ENCODE data around the gene ADCY3. TPM values are rescaled to one million over a fixed set of nuclear protein-coding genes. Genes with fewer than 3 reads are reported as not detected.

The ADCY3 gene
- total and polyA plus RNA-seq, 3 donors from 2014 or later = 22.3 to 41.6 (median 27.9) TPM

DNA sequence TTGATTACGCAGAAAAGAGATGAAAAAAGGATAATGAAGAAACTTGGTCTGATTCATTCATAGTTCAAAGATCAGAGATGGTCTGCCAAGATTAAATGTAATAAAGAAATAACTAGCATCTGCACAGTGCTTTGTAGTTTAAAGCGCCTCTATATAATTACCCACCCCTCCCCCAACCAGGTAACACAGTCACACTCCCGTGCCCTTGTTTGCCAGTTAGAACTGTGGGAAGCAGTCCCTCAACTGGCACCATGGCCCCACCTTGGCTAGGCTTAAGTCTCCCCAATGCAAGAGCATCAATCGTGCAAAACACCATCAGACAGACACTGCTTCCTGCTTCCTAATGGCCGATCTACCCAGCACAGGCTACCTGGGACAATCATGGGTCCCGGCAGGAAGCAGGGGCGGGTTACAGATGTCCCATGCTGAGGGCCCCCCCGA lies 11.6 kb downstream of the ADCY3 start:
- Histone ChIP-seq H3K9me3 (no peaks in the 10 kb centered on the region), H3K4me3 (no peak overlapping the region), H3K4me1 (no peaks in the 10 kb centered on the region), H3K36me3 (ENCODE audit: low read depth, missing control alignments) (no peaks in the 10 kb centered on the region), H3K27me3 (no peaks in the 10 kb centered on the region), H3K27ac (no peak overlapping the region)
- 94% methylated on average over 8 of the region's 8 CpGs for WGBS, 2 donors
- intact Hi-C loops (cut with DNase I; ENCODE audit: low total_unique reads) = no loop called here
- TF ChIP-seq, protein P1, sequence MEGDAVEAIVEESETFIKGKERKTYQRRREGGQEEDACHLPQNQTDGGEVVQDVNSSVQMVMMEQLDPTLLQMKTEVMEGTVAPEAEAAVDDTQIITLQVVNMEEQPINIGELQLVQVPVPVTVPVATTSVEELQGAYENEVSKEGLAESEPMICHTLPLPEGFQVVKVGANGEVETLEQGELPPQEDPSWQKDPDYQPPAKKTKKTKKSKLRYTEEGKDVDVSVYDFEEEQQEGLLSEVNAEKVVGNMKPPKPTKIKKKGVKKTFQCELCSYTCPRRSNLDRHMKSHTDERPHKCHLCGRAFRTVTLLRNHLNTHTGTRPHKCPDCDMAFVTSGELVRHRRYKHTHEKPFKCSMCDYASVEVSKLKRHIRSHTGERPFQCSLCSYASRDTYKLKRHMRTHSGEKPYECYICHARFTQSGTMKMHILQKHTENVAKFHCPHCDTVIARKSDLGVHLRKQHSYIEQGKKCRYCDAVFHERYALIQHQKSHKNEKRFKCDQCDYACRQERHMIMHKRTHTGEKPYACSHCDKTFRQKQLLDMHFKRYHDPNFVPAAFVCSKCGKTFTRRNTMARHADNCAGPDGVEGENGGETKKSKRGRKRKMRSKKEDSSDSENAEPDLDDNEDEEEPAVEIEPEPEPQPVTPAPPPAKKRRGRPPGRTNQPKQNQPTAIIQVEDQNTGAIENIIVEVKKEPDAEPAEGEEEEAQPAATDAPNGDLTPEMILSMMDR (IDR thresholded peaks at IDR 0.05) = no peak
- TF ChIP-seq POLR2A (IDR thresholded peaks at IDR 0.05) = no peak
- no peak for DNase-seq

DNA sequence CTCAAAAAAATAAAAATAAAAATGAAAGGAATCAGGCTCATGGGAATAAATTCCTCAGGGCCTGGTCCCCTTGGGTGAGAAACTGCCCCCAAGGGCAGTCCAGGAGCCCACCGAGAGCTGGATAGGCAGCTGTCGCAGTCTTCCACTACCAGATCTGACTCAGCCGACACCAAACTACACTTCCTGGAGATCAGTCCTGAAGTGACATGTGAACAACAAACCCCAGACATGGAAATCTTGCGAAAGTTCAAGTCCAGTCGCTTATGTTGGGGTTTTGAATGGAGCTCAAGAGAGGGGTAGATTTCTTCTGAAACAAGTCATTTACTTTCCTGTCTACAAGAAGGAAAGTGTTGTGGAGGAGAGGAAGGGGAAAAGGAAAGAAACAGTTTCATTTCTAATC lies 12.9 kb downstream of the ADCY3 start:
- WGBS, 2 donors = 86 to 91% methylated on average over 5 of the region's 5 CpGs
- no peak overlapping the region for H3K27ac ChIP-seq
- no peaks in the 10 kb centered on the region for H3K27me3 ChIP-seq
- intact Hi-C loops (cut with DNase I; ENCODE audit: low total_unique reads) = no loop called here
- H3K9me3 ChIP-seq = no peaks in the 10 kb centered on the region
- H3K4me1 ChIP-seq = no peaks in the 10 kb centered on the region
- H3K36me3 ChIP-seq (ENCODE audit: low read depth, missing control alignments) = no peaks in the 10 kb centered on the region
- no peak for DNase-seq
- TF ChIP-seq, protein P1 (IDR thresholded peaks at IDR 0.05) = no peak
- no peak for TF ChIP-seq POLR2A (IDR thresholded peaks at IDR 0.05)
- H3K4me3 ChIP-seq = no peak overlapping the region

DNA sequence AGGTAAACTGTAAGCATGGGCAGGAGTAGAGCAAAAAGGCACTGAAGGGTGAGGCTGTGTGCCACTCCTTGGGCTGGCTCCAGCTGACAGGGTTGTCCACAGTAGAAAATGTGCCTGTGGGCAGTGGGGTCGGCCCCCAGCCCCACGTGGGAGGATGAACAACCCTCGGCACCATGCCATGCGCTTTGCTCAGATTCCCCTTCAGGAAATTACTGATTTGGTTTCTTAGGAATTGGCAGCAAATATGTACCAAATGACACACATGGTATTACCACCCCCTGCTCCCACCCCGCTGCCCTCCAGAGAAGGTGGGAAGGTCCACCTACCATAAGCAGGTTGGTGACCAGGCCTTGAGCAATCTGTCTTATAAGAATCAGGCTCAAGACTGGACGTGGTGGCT lies 13.6 kb downstream of the ADCY3 start:
- intact Hi-C loops (cut with DNase I; ENCODE audit: low total_unique reads) = no loop called here
- Histone ChIP-seq H3K36me3 (ENCODE audit: low read depth, missing control alignments) (no peaks in the 10 kb centered on the region), H3K9me3 (no peaks in the 10 kb centered on the region), H3K4me3 (no peak overlapping the region), H3K27me3 (no peaks in the 10 kb centered on the region), H3K4me1 (no peaks in the 10 kb centered on the region), H3K27ac (no peak overlapping the region)
- TF ChIP-seq, protein P1 (IDR thresholded peaks at IDR 0.05) = no peak
- WGBS, 2 donors = 93 to 94% methylated on average over 6 of the region's 6 CpGs
- DNase-seq = no peak

DNA sequence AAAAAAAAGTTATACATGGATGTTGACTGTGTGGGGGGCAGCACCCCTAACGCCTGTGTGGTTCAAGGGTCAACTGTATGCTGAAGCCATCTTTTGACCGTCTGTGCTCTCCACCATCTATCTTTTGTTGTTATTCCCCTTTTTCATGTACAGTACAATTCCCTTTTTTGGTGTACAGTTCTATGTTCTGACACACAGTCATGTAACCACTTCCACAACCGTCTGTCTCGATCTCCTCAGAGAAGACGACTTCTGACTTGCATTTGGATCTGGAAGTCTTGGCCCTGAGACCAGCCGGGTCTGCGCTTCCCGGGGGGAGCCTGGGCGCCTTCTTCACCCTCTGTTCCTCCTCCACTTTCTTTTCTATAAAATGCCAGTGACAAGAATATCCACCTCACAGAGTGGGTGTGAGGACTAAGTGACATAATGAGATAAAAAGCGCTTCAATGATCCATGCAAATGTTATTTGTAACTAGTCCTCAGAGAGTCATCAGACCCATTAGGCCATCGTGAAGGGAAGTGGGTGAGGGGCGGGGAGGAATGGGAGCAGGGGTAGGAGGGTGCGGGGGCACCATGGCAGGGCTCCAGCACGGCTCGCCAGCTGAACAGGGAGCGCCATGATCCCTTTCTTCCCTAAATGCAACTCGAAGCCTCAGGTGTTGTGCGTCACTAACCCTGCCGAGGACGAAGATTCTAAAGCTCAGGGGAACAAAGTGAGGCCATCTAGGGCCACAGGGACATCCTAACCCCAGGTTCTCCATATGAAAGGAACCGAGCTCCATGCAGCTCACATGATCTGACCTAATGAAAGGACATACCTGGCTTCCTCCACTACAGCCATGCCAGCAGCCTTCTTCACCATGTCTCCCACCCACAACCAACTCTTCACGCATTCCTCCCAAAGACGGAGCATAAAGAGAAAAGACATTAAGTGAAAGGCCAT lies 16.6 kb downstream of the ADCY3 start:
- no peaks in the 10 kb centered on the region for H3K36me3 ChIP-seq (ENCODE audit: low read depth, missing control alignments)
- no peaks in the 10 kb centered on the region for H3K4me1 ChIP-seq
- intact Hi-C loops (cut with DNase I; ENCODE audit: low total_unique reads) = no loop called here
- no peak overlapping the region for H3K27ac ChIP-seq
- no peaks in the 10 kb centered on the region for H3K27me3 ChIP-seq
- no peak overlapping the region for H3K4me3 ChIP-seq
- TF ChIP-seq POLR2A (IDR thresholded peaks at IDR 0.05) = no peak
- TF ChIP-seq, protein P1 (IDR thresholded peaks at IDR 0.05) = no peak
- DNase-seq = no peak
- H3K9me3 ChIP-seq = no peaks in the 10 kb centered on the region
- WGBS, 2 donors = 85 to 91% methylated on average over 23 of the region's 23 CpGs
